Stimulated activated CD4-positive, alpha-beta T cell treated with anti-CD3 and anti-CD28 coated beads, TNF-alpha, amount 100 ng/mL, for 48 hours (primary cell): ENCODE data around the gene SHPK.

Experiments used
- DNase-seq, 3 donors: peaks; one replicate each; pipeline ENCODE4 v3.0.0-alpha.2; 2020; ENCODE audit warnings: low read depth in 3 of 3

Gene SHPK

DNA sequence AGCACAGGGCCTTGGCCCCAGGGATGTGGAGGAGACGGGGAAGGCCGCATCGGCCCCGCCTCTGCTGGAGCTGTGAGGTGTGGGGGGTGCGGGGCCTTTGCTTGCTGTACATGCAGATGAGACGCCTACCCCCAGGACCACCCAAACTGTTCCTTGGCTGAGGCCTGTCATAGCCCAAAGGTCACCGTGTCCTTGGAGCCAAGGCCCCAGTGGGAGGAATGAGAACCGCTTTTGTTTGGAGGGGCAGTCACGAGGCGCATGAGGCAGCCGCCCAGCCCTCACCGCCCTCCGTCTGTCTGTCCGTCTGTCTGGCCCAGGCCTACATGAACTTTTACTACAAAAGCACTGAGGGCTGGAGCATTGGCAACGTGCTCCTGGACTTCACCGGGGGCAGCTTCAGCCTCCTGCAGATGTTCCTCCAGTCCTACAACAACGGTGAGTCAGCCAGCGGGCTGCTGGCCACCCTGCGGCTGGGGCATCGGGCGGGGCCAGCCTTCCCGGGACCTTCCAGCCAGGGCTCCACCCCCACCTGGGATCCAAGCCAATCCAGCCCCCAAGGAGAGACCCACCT is 23.6 kb upstream of the SHPK start:
- no peak for DNase-seq

DNA sequence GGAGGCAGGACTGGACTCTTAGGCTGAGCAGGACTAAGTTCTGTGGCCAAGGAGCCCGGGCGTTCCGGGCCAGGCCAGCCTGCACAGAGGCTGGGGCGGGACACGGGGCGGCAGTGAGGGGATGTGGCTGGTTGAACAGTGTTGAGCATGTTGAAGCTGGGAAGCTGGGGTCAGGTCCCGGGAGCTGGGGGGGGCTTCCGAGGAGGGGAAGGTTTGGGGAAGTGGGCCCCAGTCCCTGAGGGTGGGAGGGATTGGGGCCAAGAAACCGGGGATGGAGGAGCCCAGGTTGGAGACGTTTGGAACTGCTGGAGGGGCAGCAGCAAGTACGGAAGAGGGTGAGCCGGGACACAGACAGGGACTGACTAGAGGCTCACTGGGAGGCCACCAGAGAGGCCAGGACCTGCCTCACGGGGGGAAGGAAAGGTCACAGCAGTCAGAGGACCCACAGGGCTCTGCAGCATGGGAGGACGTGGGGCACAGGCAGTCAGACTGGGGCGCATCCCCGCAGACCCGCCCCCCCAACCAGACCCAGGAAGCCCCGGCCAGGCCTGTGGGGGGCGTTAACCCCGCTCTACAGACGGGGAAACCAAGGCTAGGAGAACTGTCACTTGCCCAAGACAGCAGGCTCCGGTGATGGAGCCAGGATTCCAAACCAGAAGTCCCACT is 22.9 kb upstream of the SHPK start:
- DNase-seq: no peak

DNA sequence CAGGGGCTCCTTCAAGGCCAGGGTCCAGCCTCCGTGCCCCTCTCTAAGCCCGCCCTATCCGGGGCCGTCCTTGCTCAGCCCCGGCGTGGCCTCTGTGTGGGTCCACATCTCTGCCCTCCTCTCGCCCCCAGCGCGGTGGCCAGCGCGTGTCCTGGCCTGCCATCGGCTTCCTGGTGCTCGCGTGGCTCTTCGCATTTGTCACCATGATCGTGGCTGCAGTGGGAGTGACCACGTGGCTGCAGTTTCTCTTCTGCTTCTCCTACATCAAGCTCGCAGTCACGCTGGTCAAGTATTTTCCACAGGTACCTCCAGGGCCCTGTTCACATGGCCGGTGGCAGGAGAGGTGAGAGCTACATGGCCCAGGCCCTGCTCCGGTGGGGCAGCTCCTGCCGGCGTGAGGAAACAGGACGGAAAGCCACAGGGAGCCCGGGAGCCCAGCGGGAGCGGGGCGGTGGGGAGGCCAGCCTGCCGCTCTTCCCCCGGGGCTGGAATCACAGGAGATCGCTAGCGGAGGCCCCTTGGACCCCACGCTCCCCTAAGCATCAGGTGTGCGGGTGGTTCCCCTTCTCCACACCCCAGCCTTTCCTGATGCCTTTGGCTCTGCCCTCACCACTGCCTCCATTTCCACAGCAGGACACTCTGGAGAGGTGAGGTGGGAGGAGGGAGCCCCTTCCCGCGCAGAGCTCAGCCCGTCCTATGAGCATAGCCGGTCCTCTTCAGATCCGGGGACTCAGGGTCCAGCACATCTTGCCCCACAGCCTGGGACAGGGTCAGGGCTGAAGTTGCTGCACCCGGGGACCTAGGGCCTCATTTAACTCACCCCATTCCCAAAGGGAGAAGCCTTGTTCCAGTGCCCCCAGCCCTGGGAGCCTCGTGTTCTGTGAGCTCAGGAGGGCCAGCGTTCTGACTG is 22.1 kb upstream of the SHPK start:
- no peak for DNase-seq

GRCh38 chr17:3657588-3657869 is 21.5 kb upstream of the SHPK start:
- DNase-seq: no peak

DNA sequence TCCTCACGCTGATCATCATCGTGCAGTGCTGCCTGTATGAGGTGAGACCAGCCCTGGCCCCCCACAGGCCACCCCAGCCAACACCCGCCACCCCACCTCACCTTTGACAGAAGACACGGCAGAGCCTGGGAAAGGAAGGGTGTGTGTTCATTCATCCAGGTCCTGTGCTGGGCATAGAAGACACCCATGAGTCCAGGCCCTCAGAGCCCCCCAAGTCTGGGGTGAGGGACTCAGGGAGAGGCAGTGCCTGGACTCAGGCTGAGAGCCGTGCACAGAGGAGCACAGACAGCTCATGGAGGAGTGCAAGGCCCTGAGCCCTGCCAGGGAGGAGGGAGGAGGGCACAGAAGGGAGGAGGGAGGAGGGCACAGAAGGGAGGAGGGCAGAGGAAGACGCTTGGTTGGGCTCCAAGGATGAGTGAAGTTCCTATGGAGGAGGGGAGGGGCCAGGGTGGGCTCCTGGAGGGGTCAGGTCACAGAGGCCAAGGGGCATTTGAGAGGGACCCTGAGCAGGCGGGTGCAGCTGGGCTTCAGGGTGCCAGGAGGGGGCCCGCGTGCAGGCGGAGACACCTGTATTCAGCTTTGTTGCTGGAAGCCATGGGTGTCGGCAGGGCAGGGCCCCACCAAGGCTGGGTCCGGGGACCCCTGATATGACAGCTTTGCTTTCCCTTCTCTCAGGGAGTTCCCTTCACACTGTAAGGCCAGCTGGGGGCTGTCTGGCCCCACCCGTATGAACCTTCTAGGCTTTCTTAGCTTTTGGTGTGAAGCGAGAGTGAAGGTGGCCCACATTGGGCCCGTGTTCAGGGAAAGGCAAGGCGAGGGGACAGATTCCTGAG is 20.9 kb upstream of the SHPK start:
- DNase-seq: no peak

- no peak for DNase-seq
Measured at GRCh38 chr17:3656353-3656752, 20.3 kb upstream of the SHPK start.

DNA sequence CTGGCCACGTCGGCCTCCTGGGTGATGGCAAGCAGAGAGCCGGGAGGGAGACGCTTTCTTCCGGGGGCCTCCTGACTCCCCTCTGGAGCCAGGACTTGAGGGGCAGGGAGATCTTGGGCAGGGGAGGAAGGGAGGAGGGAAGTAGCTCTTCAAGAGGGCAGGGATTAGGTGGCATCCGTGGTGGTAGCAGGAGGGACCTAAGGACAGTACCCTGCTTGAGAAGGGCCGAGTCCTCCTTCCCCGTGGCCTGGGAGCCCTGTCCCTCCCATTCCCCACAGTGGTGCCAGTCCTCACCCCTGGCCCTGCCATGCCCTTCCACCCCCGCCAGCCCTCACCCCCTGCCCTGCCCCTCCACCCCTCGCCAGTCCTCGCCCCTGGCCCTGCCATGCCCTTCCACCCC is 19.7 kb upstream of the SHPK start:
- no peak for DNase-seq

GRCh38 chr17:3647769-3648555 is 11.9 kb upstream of the SHPK start:
- peak in 2 of 3 donors; percentile 30 to 41 for DNase-seq

- DNase-seq: no peak
Measured at GRCh38 chr17:3647251-3647650, 11.2 kb upstream of the SHPK start.

GRCh38 chr17:3645310-3645709 is 9.3 kb upstream of the SHPK start:
- no peak for DNase-seq

DNA sequence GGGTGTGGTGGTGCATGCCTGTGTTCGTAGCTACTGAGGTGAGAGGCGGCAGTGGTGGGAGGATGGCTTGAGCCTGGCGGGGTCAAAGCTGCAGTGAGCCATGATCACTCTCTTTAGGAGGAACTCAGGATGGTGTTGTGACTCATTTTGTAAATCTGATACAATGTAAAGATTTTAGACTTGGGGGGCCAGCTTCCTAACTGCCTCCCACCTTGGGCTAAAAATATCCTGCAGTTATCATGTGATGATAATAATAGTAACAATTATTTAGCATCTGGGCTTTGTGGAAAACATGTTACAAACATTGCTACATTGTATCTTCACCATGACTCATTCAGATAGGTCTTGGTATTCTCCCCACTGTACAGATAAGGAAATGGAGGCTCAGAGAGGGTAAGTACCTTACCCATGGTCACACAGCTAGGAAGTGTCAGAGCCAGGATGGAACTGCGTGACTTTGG is 7.9 kb upstream of the SHPK start:
- no peak for DNase-seq

- no peak for DNase-seq
Measured at GRCh38 chr17:3641717-3642486, 5.9 kb upstream of the SHPK start.

DNA sequence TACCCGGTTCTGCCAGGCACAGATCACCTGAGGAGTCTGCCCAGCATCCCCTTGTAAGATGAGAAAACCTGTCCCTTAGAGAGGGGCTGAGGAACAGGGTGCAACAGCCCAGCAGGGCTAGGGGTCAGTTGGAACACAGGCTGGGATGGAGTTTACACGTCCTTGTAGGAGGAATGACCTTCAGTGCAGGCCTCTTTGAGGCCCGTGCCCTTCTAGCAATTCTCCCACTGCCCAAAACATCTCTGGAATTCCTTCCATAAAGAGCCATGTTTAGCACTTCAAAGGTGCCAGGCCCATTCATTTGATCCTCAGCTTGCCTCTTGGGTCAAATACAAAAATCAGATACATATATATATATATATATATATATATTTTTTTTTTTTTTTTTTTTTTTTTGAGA is 5.0 kb upstream of the SHPK start:
- no peak for DNase-seq

DNA sequence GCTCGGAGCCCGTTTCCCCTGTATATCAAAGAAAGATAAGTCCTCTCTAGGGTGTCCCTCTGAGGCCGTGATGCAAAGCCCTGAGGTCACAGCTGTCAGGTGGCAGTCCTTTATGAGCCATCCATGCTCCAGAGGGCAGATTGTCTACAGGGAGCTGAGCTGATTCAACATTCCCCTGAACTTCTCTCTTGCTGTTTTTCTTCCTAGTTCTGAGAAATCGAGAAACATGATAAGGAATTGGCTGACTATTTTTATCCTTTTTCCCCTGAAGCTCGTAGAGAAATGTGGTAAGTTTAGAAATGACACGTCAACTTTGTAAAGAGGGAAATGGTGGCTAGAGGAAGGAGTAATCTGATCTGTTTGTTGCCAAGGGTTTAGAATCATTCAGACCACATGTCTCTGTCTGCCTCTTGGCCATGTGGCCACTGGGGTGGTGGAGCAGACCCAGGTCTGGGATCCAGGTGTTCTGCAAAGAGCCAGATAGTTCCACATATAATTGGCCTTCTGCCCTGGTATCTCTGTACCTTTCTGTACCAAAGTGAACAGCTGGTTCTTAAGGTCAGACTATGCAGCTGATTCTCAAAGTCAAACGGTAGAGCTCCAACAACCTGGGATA is 4.0 kb upstream of the SHPK start:
- peak; percentile 25 to 32 (median 27) for DNase-seq

GRCh38 chr17:3636908-3637373 is 891 bp upstream of the SHPK start:
- no peak for DNase-seq

DNA sequence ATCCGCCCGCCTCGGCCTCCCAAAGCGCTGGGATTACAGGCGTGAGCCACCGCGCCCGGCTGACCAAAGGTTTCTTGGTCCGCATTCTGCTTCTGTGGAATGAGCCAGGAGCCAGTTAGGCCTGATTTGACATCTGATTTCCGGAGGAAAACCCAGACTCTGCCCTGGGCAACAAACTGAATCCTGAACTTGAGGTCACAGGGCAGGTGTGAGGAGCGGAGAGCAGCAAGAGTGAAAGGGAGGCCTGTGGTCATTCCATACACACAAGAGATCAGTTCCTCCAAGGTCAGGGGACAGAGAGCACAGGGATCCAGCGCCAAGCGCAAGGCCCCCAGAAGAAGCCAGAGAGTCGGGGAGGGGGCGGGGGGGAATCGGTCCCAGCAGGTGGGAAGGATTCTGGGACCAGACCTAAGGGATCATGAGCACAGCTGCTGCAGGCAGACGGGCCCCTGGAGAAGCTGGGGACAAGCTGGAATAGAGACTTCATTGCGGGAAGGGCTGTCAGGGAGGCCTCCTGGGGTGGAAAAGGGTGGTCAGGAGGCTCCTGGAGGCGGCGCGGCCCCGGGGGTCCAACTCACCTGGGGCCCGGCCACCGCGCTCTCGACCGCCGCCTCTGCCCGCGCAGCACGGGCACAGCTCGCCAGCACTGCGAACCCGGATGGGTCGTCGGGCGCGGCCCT is 436 bp downstream of the SHPK start:
- DNase-seq: no peak

DNA sequence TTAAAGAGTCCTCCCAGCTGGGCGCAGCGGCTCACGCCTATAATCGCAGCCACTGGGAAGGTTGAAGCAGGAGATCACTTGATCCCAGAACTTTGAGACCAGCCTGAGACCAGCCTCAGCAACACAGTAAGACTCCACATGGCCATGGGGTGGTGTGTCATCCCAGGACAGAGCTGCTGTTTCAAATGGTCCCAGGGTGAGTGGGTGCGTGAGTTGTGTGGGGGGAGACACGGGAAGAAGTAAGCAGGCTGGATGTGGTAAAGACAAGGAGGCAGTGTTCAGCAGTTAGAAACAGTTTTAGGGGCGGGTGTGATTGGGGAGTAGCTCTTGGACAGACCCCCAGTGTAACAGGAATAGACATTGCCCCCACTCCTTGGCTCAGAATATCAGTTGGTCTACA is 3.8 kb downstream of the SHPK start:
- DNase-seq: no peak

- no peak for DNase-seq
Measured at GRCh38 chr17:3630781-3631180, 5.3 kb downstream of the SHPK start.

DNA sequence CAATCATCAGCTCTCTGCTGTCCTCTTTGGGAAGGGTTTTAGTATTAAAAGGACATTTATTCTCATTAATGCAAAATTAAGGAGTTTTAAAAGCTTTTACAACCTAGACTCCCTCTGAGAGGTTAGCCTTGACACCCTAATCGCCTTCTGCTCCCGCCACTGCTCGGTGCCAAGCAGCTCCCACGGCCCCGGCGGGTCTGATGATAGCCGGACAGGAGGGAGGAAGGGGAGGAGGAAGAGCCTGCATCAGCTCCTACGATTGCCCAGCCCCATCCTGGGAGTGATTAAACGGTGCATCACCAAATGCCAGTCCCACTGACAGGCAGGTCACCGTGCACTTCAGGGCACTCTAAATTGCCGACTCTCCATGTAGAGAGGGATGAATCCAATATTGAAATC is 8.3 kb downstream of the SHPK start:
- no peak for DNase-seq
